Ishikawa (cell line): ENCODE measurements around the gene PITX3.

Source experiments
- CEBPB ChIP-seq: IDR thresholded peaks from 2 replicates; pipeline ENCODE4 v1.6.1; 2012
- CREB1 ChIP-seq: IDR thresholded peaks from 2 replicates; pipeline ENCODE4 v1.6.1; 2012; ENCODE audit warnings: low read depth
- EGR1 ChIP-seq: IDR thresholded peaks from 2 replicates; pipeline ENCODE4 v1.6.1; 2012
- EP300 ChIP-seq: IDR thresholded peaks from 2 replicates; pipeline ENCODE4 v1.6.1; 2012; ENCODE audit warnings: borderline replicate concordance
- FOXM1 ChIP-seq: IDR thresholded peaks from 2 replicates; pipeline ENCODE4 v1.6.1; 2012; ENCODE audit warnings: low read depth, borderline replicate concordance
- NFIC ChIP-seq: IDR thresholded peaks from 2 replicates; pipeline ENCODE4 v1.6.1; 2012
- RAD21 ChIP-seq: IDR thresholded peaks from 2 replicates; pipeline ENCODE4 v1.6.1; 2012; ENCODE audit warnings: low read depth
- TAF1 ChIP-seq: IDR thresholded peaks from 2 replicates; pipeline ENCODE4 v1.6.1; 2012; ENCODE audit warnings: low read depth, mild to moderate bottlenecking
- TCF12 ChIP-seq: IDR thresholded peaks from 2 replicates; pipeline ENCODE4 v1.6.1; 2012; ENCODE audit warnings: low read depth
- TEAD4 ChIP-seq: IDR thresholded peaks from 2 replicates; pipeline ENCODE4 v1.6.1; 2012
- YY1 ChIP-seq: IDR thresholded peaks from 2 replicates; pipeline ENCODE4 v1.6.1; 2012; ENCODE audit warnings: low read depth
- ZBTB7A ChIP-seq: IDR thresholded peaks from 2 replicates; pipeline ENCODE4 v1.6.1; 2012; ENCODE audit warnings: low read depth
- TF ChIP-seq, protein P1 (sequence below): IDR thresholded peaks from 2 replicates; pipeline ENCODE4 v1.6.1; 2012; ENCODE audit warnings: low read depth, mild to moderate bottlenecking
- TF ChIP-seq, protein P2 (sequence below): IDR thresholded peaks from 2 replicates; pipeline ENCODE4 v1.6.1; 2012
- TF ChIP-seq, protein P3 (sequence below): IDR thresholded peaks from 2 replicates; pipeline ENCODE4 v1.6.1; 2012

The PITX3 gene

DNA sequence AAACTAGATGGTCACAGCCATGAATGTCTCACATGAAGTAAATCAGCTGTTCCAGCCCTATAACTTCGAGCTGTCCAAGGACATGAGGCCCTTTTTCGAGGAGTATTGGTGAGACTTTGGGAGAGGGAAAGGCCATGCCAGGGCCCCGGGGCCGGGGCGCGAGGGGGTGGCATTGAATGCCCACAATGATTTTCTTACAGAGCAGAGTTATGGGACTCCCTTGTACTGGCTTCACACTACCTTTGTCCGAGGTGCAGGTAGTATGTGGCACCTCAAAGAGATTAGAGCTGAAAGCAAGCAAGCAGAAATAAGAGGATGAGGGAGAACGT, 14.8 kb downstream of the PITX3 start:
- TF ChIP-seq TCF12, result no peak
- no peak for TF ChIP-seq EP300
- TF ChIP-seq, protein P1, sequence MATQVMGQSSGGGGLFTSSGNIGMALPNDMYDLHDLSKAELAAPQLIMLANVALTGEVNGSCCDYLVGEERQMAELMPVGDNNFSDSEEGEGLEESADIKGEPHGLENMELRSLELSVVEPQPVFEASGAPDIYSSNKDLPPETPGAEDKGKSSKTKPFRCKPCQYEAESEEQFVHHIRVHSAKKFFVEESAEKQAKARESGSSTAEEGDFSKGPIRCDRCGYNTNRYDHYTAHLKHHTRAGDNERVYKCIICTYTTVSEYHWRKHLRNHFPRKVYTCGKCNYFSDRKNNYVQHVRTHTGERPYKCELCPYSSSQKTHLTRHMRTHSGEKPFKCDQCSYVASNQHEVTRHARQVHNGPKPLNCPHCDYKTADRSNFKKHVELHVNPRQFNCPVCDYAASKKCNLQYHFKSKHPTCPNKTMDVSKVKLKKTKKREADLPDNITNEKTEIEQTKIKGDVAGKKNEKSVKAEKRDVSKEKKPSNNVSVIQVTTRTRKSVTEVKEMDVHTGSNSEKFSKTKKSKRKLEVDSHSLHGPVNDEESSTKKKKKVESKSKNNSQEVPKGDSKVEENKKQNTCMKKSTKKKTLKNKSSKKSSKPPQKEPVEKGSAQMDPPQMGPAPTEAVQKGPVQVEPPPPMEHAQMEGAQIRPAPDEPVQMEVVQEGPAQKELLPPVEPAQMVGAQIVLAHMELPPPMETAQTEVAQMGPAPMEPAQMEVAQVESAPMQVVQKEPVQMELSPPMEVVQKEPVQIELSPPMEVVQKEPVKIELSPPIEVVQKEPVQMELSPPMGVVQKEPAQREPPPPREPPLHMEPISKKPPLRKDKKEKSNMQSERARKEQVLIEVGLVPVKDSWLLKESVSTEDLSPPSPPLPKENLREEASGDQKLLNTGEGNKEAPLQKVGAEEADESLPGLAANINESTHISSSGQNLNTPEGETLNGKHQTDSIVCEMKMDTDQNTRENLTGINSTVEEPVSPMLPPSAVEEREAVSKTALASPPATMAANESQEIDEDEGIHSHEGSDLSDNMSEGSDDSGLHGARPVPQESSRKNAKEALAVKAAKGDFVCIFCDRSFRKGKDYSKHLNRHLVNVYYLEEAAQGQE, result no peak
- TF ChIP-seq YY1, result no peak
- TF ChIP-seq TEAD4, result no peak
- no peak for TF ChIP-seq RAD21
- no peak for TF ChIP-seq NFIC
- TF ChIP-seq, protein P2, sequence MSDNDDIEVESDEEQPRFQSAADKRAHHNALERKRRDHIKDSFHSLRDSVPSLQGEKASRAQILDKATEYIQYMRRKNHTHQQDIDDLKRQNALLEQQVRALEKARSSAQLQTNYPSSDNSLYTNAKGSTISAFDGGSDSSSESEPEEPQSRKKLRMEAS, result no peak
- no peak for TF ChIP-seq EGR1

DNA sequence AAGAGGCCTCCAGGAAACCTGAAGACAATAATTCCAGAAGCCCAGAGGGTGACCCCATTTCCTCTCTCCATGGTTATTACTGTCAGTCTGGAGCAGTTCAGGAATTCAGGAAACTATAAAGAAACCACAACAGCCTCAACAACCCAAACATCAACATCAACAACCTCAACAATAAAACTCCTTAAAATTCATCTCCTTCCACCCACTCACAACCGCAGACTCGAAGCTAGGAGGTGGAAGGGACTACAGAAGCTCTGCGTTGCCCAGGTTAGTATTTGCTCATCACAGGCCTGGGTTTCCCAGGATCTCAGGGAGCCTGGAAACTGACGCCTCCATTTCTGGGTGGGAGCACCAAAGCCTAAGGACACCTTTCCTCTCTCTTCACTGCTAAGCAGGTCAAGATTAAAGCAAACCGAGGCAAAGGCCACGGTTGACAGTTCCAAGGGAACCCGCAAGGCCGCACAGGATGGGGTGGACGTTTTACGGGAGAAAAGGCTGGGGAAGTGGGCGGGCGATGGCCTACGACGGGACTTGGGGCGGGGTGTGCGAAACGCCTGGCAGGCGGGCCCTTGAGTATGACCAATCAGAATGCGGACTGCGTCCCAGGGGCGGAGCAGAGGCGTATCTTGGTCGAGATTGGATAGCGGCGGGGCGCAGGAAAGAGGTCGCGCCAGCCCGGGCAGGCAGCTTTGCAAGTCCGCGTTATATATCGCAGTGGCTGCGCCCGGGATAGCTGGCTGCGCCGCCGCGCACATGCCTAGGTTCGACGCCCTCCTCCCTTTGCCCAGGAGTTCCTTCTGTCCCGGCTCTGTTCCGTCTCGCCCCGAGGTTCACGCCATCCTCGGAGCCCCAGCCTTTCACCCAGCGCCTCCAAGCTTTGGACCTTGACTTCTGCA, 15.4 kb downstream of the PITX3 start, which contains the start of gene ELOVL3:
ELOVL3 (plus strand) TSS at position 654 of the 896 bp plus-strand sequence. CDS start 250 bp downstream, outside the sequence.
- TF ChIP-seq EP300 (peak; percentile 28; the same call in 1 of the 2 replicates), YY1 (peak; percentile 57; the same call in 1 of the 2 replicates), CREB1 (peak; percentile 35), TAF1 (no peak; the same call in 1 of the 2 replicates), FOXM1 (no peak), RAD21 (no peak; the same call in 1 of the 2 replicates), TEAD4 (peak; percentile 19; the same call in 1 of the 2 replicates), TCF12 (peak; percentile 65; the same call in 1 of the 2 replicates)
- TF ChIP-seq, protein P2, result peak; percentile 100

DNA sequence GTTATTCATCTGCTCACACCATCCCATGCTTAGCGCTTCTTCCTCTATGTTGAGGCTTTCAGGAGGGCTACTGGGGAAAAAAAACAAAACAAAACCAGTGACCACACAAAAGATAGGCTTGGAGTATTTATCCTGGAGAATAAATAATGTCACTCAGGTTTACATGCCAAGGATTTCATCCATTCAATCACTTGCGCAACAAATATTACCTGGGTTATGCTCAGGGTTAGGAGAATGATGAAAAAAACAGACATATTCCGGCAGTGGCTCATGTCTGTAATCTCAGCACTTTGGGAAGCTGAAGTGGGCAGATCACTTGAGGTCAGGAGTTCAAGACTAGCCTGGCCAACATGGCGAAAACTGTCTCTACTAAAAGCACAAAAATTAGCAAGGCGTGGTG, 18.5 kb downstream of the PITX3 start:
- TF ChIP-seq CEBPB (0 out of 2 replicates have a peak, but pooled peaks have one; percentile 62), TCF12 (no peak)

DNA sequence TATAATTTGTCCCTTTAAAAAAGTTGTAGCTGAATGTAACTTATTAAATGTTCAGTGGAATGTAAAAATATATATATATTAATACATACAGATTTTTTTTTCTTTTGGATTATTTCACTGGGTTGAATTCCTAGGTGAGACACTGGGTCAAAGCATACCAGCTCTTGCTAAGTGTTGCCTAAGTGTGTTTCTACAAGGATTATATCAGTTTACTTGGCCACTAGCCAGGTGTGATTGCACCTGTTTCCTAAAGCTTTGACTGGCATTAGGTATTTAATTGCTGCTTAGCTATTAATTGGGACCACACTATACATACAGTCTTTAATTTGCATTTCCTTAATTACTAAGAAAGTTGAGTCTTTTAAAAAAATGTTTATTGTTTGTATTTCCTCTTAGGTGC, 20.7 kb downstream of the PITX3 start:
- TF ChIP-seq EP300, result no peak

DNA sequence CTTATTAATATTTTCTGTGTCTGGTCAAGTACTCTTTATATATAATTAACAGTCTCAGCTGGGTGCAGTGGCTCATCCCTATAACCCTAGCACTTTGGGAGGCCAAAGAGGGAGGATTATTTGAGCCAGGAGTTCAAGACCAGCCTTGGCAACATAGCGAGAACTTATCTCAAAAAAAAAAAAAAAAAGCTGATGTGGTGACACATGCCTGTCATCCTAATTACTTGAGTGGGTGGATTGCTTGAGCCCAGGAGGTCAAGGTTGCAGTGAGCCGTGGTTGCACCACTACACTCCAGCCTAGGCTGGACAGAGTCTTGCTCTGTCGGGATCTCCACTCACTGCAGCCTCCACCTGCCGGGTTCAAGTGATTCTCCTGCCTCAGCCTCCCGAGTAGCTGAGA, 21.9 kb downstream of the PITX3 start:
- TF ChIP-seq NFIC (no peak), EGR1 (no peak), CEBPB (no peak), FOXM1 (no peak), RAD21 (no peak), TCF12 (no peak), ZBTB7A (no peak), TEAD4 (no peak), TAF1 (no peak)
- TF ChIP-seq, protein P2, result no peak
- TF ChIP-seq, protein P3, sequence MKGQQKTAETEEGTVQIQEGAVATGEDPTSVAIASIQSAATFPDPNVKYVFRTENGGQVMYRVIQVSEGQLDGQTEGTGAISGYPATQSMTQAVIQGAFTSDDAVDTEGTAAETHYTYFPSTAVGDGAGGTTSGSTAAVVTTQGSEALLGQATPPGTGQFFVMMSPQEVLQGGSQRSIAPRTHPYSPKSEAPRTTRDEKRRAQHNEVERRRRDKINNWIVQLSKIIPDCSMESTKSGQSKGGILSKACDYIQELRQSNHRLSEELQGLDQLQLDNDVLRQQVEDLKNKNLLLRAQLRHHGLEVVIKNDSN, result no peak

DNA sequence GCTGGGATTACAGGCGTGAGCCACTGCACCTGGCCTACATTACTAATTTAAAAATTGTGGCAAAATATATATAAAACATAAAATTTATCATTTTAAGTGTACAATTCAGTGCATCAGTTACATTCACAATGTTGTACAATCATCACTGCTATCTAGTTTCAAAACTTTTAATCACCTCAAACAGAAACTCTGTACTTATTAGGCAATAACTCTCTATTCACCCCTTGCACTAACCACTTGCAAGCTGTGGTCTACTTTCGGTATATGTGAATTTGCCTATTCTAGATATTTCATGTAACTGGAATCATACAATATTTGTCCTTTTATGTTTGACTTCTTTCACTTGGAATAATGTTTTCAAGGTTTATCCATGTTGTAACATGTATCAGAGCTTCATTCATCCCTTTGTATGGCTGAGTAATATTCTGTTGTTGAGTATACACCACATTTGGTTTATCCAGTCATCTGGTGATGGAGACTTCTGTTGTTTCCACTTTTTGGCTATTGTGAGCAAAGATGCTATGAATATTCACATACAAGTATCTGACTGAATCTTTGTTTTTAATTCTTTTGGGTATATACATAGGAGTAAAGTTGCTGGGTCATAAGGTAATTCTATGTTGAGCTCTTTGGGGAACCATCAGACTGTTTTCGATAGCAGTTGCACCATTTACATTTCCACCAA, 29.6 kb downstream of the PITX3 start:
- TF ChIP-seq YY1 (no peak), NFIC (no peak), FOXM1 (no peak), TEAD4 (no peak)
- TF ChIP-seq, protein P3, result no peak
- TF ChIP-seq, protein P1, result no peak
